ENCODE results near the gene CHI3L1. TPM values are rescaled to one million over a fixed set of nuclear protein-coding genes. Genes with fewer than 3 reads are reported as not detected.

The CHI3L1 gene
- total RNA-seq, 2 donors from 2014 or later, result 0.85 to 9.4 TPM

- peaks cover 0 to 19% of the 10 kb centered on the region in 2 donors for H3K4me1 ChIP-seq
These were observed 10.7 kb downstream of the CHI3L1 start for GRCh38 chr1:203175827-203176241.

DNA sequence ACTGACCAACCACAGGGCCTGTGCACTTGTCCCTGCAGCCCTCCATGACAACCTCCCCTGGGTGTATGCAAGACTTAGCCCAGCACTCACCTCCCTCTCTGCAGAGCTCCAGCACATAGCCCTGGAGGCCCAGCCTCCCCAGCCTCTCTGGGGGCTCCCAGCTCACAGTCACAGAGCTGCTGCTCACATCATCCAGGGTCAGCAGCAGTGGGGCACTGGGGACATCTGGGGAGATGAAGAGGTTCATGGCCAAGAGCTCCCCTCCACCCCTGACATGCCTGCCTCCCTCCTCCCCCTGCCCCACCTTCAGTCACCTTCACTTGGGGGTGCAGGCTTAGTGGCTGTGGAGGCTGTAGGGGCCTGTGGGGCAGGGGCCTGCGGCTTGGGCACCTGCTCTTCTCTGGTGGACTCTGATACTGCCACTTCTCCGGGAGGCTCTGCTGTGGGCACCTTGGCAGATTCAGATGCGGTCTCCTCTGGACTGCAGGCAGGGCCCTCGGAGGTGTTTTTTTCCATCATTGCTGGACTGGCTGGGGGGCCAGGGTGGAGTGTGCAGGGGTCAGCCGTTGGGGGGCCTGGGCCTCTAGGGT, 11.2 kb downstream of the CHI3L1 start, which contains the start of gene MYBPH:
MYBPH (minus strand) TSS at position 590 of the 590 bp plus-strand sequence; CDS start at position 519, 71 bp downstream.
- Histone ChIP-seq H3K36me3 (no peaks in the 10 kb centered on the region), H3K27me3 (no peaks in the 10 kb centered on the region), H3K4me1 (peaks cover 0 to 19% of the 10 kb centered on the region in 2 donors), H3K27ac (no peak within 1 kb of the TSS), H3K9me3 (no peaks in the 10 kb centered on the region), H3K4me3 (no peak within 1 kb of the TSS)
- DNase-seq (ENCODE audit: low spot score), result no peak
- TF ChIP-seq, protein P1, sequence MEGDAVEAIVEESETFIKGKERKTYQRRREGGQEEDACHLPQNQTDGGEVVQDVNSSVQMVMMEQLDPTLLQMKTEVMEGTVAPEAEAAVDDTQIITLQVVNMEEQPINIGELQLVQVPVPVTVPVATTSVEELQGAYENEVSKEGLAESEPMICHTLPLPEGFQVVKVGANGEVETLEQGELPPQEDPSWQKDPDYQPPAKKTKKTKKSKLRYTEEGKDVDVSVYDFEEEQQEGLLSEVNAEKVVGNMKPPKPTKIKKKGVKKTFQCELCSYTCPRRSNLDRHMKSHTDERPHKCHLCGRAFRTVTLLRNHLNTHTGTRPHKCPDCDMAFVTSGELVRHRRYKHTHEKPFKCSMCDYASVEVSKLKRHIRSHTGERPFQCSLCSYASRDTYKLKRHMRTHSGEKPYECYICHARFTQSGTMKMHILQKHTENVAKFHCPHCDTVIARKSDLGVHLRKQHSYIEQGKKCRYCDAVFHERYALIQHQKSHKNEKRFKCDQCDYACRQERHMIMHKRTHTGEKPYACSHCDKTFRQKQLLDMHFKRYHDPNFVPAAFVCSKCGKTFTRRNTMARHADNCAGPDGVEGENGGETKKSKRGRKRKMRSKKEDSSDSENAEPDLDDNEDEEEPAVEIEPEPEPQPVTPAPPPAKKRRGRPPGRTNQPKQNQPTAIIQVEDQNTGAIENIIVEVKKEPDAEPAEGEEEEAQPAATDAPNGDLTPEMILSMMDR (IDR thresholded peaks at IDR 0.05), result no peak

More at GRCh38 chr1:203175827-203176241, 10.7 kb downstream of the CHI3L1 start:
- Histone ChIP-seq H3K9me3 (no peaks in the 10 kb centered on the region), H3K27me3 (no peaks in the 10 kb centered on the region), H3K4me3 (no peak overlapping the region), H3K36me3 (no peaks in the 10 kb centered on the region), H3K27ac (no peak overlapping the region)
- no peak for DNase-seq (ENCODE audit: low spot score)
- TF ChIP-seq, protein P1 (IDR thresholded peaks at IDR 0.05), result no peak

- H3K36me3 ChIP-seq, result no peaks in the 10 kb centered on the region
- DNase-seq (ENCODE audit: low spot score), result no peak
- no peaks in the 10 kb centered on the region for H3K27me3 ChIP-seq
- peaks cover 0 to 19% of the 10 kb centered on the region in 2 donors for H3K4me1 ChIP-seq
- TF ChIP-seq, protein P1 (IDR thresholded peaks at IDR 0.05), result no peak
- H3K27ac ChIP-seq, result no peak overlapping the region
- no peak overlapping the region for H3K4me3 ChIP-seq
- H3K9me3 ChIP-seq, result no peaks in the 10 kb centered on the region
These were observed 12.0 kb downstream of the CHI3L1 start for GRCh38 chr1:203174324-203174985.

DNA sequence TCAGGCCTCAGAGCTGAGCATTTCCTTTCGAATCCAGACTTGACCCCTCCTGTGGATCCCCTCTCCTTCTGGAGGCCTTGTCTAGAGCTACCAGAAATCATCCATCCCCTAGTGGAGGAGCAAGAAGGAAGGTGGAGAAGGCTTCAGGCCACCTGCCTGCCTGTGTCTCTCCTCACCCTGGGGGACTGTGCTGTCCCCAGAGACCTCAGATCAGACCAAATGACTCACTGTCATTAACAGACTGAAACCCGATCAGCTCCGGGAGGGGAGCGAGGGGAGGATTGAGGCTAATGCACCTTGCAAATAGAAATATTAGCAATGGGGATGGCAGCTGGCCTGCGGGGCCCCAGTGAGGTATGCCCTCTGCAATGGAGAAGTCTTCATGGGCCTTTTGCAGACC, 12.9 kb downstream of the CHI3L1 start:
- Histone ChIP-seq H3K4me3 (no peak overlapping the region), H3K36me3 (no peaks in the 10 kb centered on the region), H3K9me3 (no peaks in the 10 kb centered on the region), H3K4me1 (peaks cover 0 to 19% of the 10 kb centered on the region in 2 donors), H3K27me3 (no peaks in the 10 kb centered on the region), H3K27ac (no peak overlapping the region)
- no peak for DNase-seq (ENCODE audit: low spot score)
- TF ChIP-seq, protein P1 (IDR thresholded peaks at IDR 0.05), result no peak

DNA sequence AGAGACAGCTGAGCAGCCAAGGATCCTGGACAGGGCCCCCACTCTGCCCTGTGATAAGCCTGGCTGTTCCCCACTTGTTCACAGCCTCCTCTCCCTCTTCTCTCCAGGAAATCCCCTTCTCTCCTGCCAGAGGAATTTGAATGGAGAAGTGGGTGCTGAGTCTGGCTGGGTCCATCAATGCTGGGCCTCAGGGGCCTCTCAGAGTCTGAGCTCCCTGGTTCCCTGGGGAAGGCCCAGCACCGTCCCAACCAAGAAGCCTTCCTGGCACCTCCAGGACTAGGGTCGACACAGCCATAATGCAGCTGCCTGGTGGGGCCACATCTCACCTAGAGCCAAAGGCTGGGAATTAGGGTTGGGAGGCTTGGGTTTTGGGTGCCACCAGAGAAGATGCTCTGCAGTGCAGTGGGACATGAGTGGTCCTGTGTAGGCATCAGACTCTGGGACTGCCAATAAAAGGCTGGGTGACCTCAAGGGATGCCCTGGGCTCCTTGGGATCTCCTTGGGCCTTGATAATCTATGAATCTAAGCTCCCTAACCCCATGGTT, 13.4 kb downstream of the CHI3L1 start:
- peaks cover 0 to 19% of the 10 kb centered on the region in 2 donors for H3K4me1 ChIP-seq
- H3K36me3 ChIP-seq, result no peaks in the 10 kb centered on the region
- no peaks in the 10 kb centered on the region for H3K9me3 ChIP-seq
- H3K27ac ChIP-seq, result no peak overlapping the region
- TF ChIP-seq, protein P1 (IDR thresholded peaks at IDR 0.05), result no peak
- no peak overlapping the region for H3K4me3 ChIP-seq
- DNase-seq (ENCODE audit: low spot score), result no peak
- no peaks in the 10 kb centered on the region for H3K27me3 ChIP-seq
